ENCODE data around the gene NME7. TPM values are rescaled to one million over a fixed set of nuclear protein-coding genes. Genes with fewer than 3 reads are reported as not detected.

NME7 gene
- total RNA-seq, 1 experiment from 2014 or later, result 34.2 TPM

DNA sequence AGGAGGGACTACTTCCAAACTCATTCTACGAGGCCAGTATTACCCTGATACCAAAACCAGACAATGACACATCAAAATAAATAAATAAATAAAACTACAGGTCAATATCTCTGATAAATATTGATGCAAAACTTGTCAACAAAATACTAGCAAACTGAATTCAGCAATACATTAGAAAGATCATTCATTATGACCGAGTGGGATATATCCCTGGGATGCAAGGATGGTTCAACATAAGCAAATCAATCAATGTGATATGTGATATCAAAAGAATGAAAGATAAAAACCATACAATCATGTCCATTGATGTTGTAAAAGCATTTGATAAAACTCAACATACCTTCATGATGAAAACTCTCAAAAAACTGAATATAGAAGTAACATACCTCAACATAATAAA lies 36.7 kb downstream of the NME7 start:
- no peak for DNase-seq (ENCODE audit: low spot score)
- no peaks in the 10 kb centered on the region for H3K4me1 ChIP-seq (ENCODE audit: insufficient read depth, low read length, poor library complexity, severe bottlenecking)
- CTCF ChIA-PET, result no interaction called here
- H3K36me3 ChIP-seq (ENCODE audit: insufficient read depth, low read length, poor library complexity, severe bottlenecking), result no peaks in the 10 kb centered on the region
- no peak for TF ChIP-seq CTCF (conservative IDR thresholded peaks at IDR 0.05; ENCODE audit: low read depth, low read length)
- no peak for TF ChIP-seq EZH2 (IDR thresholded peaks at IDR 0.05; ENCODE audit: borderline replicate concordance, low read depth, low read length, poor library complexity, severe bottlenecking)
- no peaks in the 10 kb centered on the region for H3K27me3 ChIP-seq (replicated peaks; ENCODE audit: insufficient read depth, low read depth, low read length, poor library complexity)
- H3K27ac ChIP-seq (ENCODE audit: low read depth, low read length, poor library complexity, severe bottlenecking), result no peak overlapping the region
- H3K4me3 ChIP-seq (ENCODE audit: low read depth, low read length, poor library complexity, severe bottlenecking), result no peak overlapping the region
- H3K9me3 ChIP-seq (ENCODE audit: low read depth, low read length, poor library complexity, severe bottlenecking), result peaks cover 3% of the 10 kb centered on the region
- intact Hi-C loops (cut with micrococcal nuclease; ENCODE audit: unreplicated experiment), result no loop called here
- POLR2A ChIA-PET (ENCODE audit: low non-redundant PET), result no interaction called here
- BruUV-seq (replicated peaks), result no TSS peak

DNA sequence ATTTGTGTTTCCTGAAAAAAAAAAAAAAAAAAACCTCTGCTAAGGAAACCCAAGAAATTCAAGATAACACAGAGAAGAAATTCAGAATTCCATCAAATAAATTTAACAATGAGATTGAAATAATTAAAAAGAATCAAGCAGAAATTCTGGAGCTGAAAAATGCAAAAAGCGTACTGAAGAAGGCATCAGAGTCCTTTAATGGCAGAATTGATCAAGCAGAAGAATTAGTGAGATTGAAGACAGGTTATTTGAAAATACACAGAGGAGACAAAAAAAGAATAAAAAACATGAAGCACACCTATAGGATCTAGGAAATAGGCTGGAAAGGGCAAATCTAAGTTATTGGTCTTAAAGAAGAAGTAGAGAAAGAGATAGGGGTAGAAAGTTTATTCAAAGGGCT lies 38.2 kb downstream of the NME7 start:
- Histone ChIP-seq H3K4me1 (ENCODE audit: insufficient read depth, low read length, poor library complexity, severe bottlenecking) (no peaks in the 10 kb centered on the region), H3K27me3 (replicated peaks; ENCODE audit: insufficient read depth, low read depth, low read length, poor library complexity) (no peaks in the 10 kb centered on the region), H3K36me3 (ENCODE audit: insufficient read depth, low read length, poor library complexity, severe bottlenecking) (no peaks in the 10 kb centered on the region), H3K4me3 (ENCODE audit: low read depth, low read length, poor library complexity, severe bottlenecking) (no peak overlapping the region), H3K27ac (ENCODE audit: low read depth, low read length, poor library complexity, severe bottlenecking) (no peak overlapping the region), H3K9me3 (ENCODE audit: low read depth, low read length, poor library complexity, severe bottlenecking) (peaks cover 3% of the 10 kb centered on the region)
- no peak for TF ChIP-seq CTCF (conservative IDR thresholded peaks at IDR 0.05; ENCODE audit: low read depth, low read length)
- no peak for TF ChIP-seq EZH2 (IDR thresholded peaks at IDR 0.05; ENCODE audit: borderline replicate concordance, low read depth, low read length, poor library complexity, severe bottlenecking)
- CTCF ChIA-PET, result no interaction called here
- intact Hi-C loops (cut with micrococcal nuclease; ENCODE audit: unreplicated experiment), result no loop called here
- DNase-seq (ENCODE audit: low spot score), result no peak
- POLR2A ChIA-PET (ENCODE audit: low non-redundant PET), result no interaction called here
- BruUV-seq (replicated peaks), result no TSS peak

GRCh38 chr1:169327875-169328274 lies 39.7 kb downstream of the NME7 start:
- TF ChIP-seq EZH2 (IDR thresholded peaks at IDR 0.05; ENCODE audit: borderline replicate concordance, low read depth, low read length, poor library complexity, severe bottlenecking) (no peak), CTCF (conservative IDR thresholded peaks at IDR 0.05; ENCODE audit: low read depth, low read length) (no peak)
- Histone ChIP-seq H3K27me3 (replicated peaks; ENCODE audit: insufficient read depth, low read depth, low read length, poor library complexity) (no peaks in the 10 kb centered on the region), H3K4me1 (ENCODE audit: insufficient read depth, low read length, poor library complexity, severe bottlenecking) (no peaks in the 10 kb centered on the region), H3K27ac (ENCODE audit: low read depth, low read length, poor library complexity, severe bottlenecking) (no peak overlapping the region), H3K4me3 (ENCODE audit: low read depth, low read length, poor library complexity, severe bottlenecking) (no peak overlapping the region), H3K9me3 (ENCODE audit: low read depth, low read length, poor library complexity, severe bottlenecking) (peaks cover 3% of the 10 kb centered on the region), H3K36me3 (ENCODE audit: insufficient read depth, low read length, poor library complexity, severe bottlenecking) (no peaks in the 10 kb centered on the region)
- intact Hi-C loops (cut with micrococcal nuclease; ENCODE audit: unreplicated experiment), result no loop called here
- BruUV-seq (replicated peaks), result no TSS peak
- ChIA-PET POLR2A (ENCODE audit: low non-redundant PET) (no interaction called here), CTCF (interaction anchor here (0.6 kb wide), 1 partner anchor 226 kb away, joined by 3 read pairs; no protein-coding TSS in a partner anchor)
- DNase-seq (ENCODE audit: low spot score), result no peak

Measured in A673 (cell line).